Caco-2 (cell line): ENCODE measurements around the gene LSMEM2. TPM values are rescaled to one million over a fixed set of nuclear protein-coding genes. Genes with fewer than 3 reads are reported as not detected.

Experiments
- BruUV-seq: library from RNA; stranded (reverse); fragments of 400-500 nt; replicated peaks from 2 replicates; lab custom pipeline; 2021; lab: Mats Ljungman, UMichigan
- CTCF ChIA-PET: fragments of 300-600 bp; sonication (Branson Sonifier 250); formaldehyde crosslinking; loops from one replicate; lab custom pipeline; 2022; ENCODE audit warnings: antibody characterized with exemption; lab: Charles Lee
- POLR2A ChIA-PET: fragments of 300-600 bp; sonication (Branson Sonifier 250); formaldehyde crosslinking; loops from one replicate; lab custom pipeline; 2022; ENCODE audit warnings: antibody characterized with exemption; lab: Charles Lee
- DNase-seq, 2 experiments: peaks; one replicate each; pipeline versions ENCODE4 v3.0.0 to v3.0.0-alpha.2; 2020 to 2022
- H3K27me3 ChIP-seq: replicated peaks from 2 replicates; pipeline ENCODE4 v1.6.0; 2011; ENCODE audit warnings: low read length; ENCODE audit not compliant: control insufficient read depth, insufficient read depth
- H3K36me3 ChIP-seq: 2 replicates; pipeline ENCODE4 v1.5.1; 2011; ENCODE audit warnings: low read length; ENCODE audit not compliant: control insufficient read depth, insufficient read depth
- H3K4me1 ChIP-seq: fragments of 250-450 bp; sonication (Bioruptor Pico); 2 replicates; pipeline ENCODE4 v1.5.1; 2020; ENCODE audit warnings: mild to moderate bottlenecking
- H3K4me3 ChIP-seq: 2 replicates; pipeline ENCODE4 v1.5.1; 2011; ENCODE audit warnings: low read depth, mild to moderate bottlenecking, control low read depth, low read length
- H3K9me3 ChIP-seq: fragments of 250-450 bp; sonication (Bioruptor Pico); 2 replicates; pipeline ENCODE4 v1.5.1; 2020; ENCODE audit warnings: mild to moderate bottlenecking, moderate library complexity
- H3K27ac Mint-ChIP-seq: one replicate; pipeline ENCODE4 v1.8.0; 2022; ENCODE audit warnings: mixed read lengths; ENCODE audit not compliant: unreplicated experiment
- H3K27me3 Mint-ChIP-seq: one replicate; pipeline ENCODE4 v1.8.0; 2022; ENCODE audit warnings: mixed read lengths; ENCODE audit not compliant: insufficient read depth, unreplicated experiment
- H3K36me3 Mint-ChIP-seq: one replicate; pipeline ENCODE4 v1.8.0; 2022; ENCODE audit warnings: mild to moderate bottlenecking, mixed read lengths; ENCODE audit not compliant: insufficient read depth, unreplicated experiment
- H3K4me1 Mint-ChIP-seq: one replicate; pipeline ENCODE4 v1.8.0; 2022; ENCODE audit warnings: low read depth, mixed read lengths; ENCODE audit not compliant: unreplicated experiment
- H3K4me3 Mint-ChIP-seq: one replicate; pipeline ENCODE4 v1.8.0; 2022; ENCODE audit warnings: mild to moderate bottlenecking, moderate library complexity, mixed read lengths; ENCODE audit not compliant: unreplicated experiment
- H3K9me3 Mint-ChIP-seq: one replicate; pipeline ENCODE4 v1.8.0; 2022; ENCODE audit warnings: mixed read lengths; ENCODE audit not compliant: unreplicated experiment
- CTCF ChIP-seq, 2 experiments: fragments of 200-600 bp in 1 of 2; IDR thresholded peaks; 1 replicate in 1 of 2; 2 replicates in 1 of 2; pipeline versions ENCODE4 v1.5.1 to v1.8.0; 2011 to 2022; ENCODE audit warnings: antibody characterized with exemption in 1 of 2, control low read depth in 1 of 2, inconsistent platforms in 1 of 2, low read depth in 1 of 2, low read length in 1 of 2, mild to moderate bottlenecking in 1 of 2, moderate library complexity in 1 of 2; ENCODE audit not compliant: insufficient read depth in 1 of 2, severe bottlenecking in 1 of 2, unreplicated experiment in 1 of 2
- intact Hi-C: fragments of 100-400 bp; cut with micrococcal nuclease; formaldehyde crosslinking; loops from one replicate; pipeline ENCODE4 v1.10.0; 2022; ENCODE audit not compliant: unreplicated experiment
- total RNA-seq: library from RNA; stranded (reverse); gene quantifications from 2 replicates; pipeline ENCODE4 v1.2.3, GENCODE V29; 2022

LSMEM2 gene
- total RNA-seq, 1 experiment from 2014 or later = not detected

GRCh38 chr3:50259432-50260026 lies 19.4 kb upstream of the LSMEM2 start:
- POLR2A ChIA-PET = interaction anchor here (0.5 to 1.7 kb wide), 6 partner anchors 10 to 68 kb away, joined by 3 to 16 read pairs (median 4); partner anchors contain the start of genes GNAI2, HYAL3, IFRD2 and NAA80
- Mint-ChIP-seq H3K27ac (peak overlapping the region; percentile 70), H3K4me3 (peak overlapping the region; percentile 63), H3K9me3 (no peaks in the 10 kb centered on the region), H3K4me1 (peaks cover 7% of the 10 kb centered on the region), H3K36me3 (peaks cover 25% of the 10 kb centered on the region), H3K27me3 (no peaks in the 10 kb centered on the region)
- H3K36me3 ChIP-seq = peaks cover 5% of the 10 kb centered on the region; the same call in 1 of the 2 replicates
- no peak for TF ChIP-seq CTCF (IDR thresholded peaks at IDR 0.05; ENCODE audit: insufficient read depth in 1 of 2, low read depth in 1 of 2, low read length in 1 of 2, severe bottlenecking in 1 of 2, unreplicated experiment in 1 of 2)
- H3K4me1 ChIP-seq = peaks cover 29% of the 10 kb centered on the region
- peak overlapping the region; percentile 8; the same call in 1 of the 2 replicates for H3K4me3 ChIP-seq
- H3K27me3 ChIP-seq = no peaks in the 10 kb centered on the region
- no TSS peak for BruUV-seq
- CTCF ChIA-PET = interaction anchor here (0.5 to 2.3 kb wide), 18 partner anchors 10 to 1569 kb away, joined by 3 to 10 read pairs (median 4); partner anchors contain the start of genes GNAI2, IFRD2 and SEMA3B
- no peak for DNase-seq
- H3K9me3 ChIP-seq = no peaks in the 10 kb centered on the region
- intact Hi-C loops = loop anchor here (1.0 kb wide), 2 partner anchors 14 to 65 kb away; no protein-coding TSS in a partner anchor

- Histone ChIP-seq H3K36me3 (peaks cover 5% of the 10 kb centered on the region; the same call in 1 of the 2 replicates), H3K27me3 (no peaks in the 10 kb centered on the region), H3K9me3 (no peaks in the 10 kb centered on the region), H3K4me3 (peak overlapping the region; percentile 48), H3K4me1 (peaks cover 34% of the 10 kb centered on the region)
- Mint-ChIP-seq H3K4me1 (peaks cover 12% of the 10 kb centered on the region), H3K27ac (peak overlapping the region; percentile 70), H3K9me3 (no peaks in the 10 kb centered on the region), H3K27me3 (no peaks in the 10 kb centered on the region), H3K36me3 (peaks cover 31% of the 10 kb centered on the region), H3K4me3 (peak overlapping the region; percentile 63)
- peak; percentile 80 to 82 for TF ChIP-seq CTCF (IDR thresholded peaks at IDR 0.05; ENCODE audit: insufficient read depth in 1 of 2, low read depth in 1 of 2, low read length in 1 of 2, severe bottlenecking in 1 of 2, unreplicated experiment in 1 of 2)
- intact Hi-C loops = loop anchor here (1.0 kb wide), 2 partner anchors 13 to 64 kb away; no protein-coding TSS in a partner anchor
- POLR2A ChIA-PET = interaction anchor here (0.6 to 1.7 kb wide), 5 partner anchors 9 to 68 kb away, joined by 3 to 16 read pairs (median 4); partner anchors contain the start of genes GNAI2, HYAL3, IFRD2 and NAA80
- CTCF ChIA-PET = interaction anchor here (0.5 to 2.3 kb wide), 18 partner anchors 9 to 1570 kb away, joined by 3 to 10 read pairs (median 4); partner anchors contain the start of genes GNAI2, IFRD2 and SEMA3B
- peak; percentile 90 to 95 for DNase-seq
- BruUV-seq = no TSS peak
Measured at GRCh38 chr3:50260027-50260941, 18.6 kb upstream of the LSMEM2 start.
